ENCODE results near the gene OPN5.

OPN5 gene

DNA sequence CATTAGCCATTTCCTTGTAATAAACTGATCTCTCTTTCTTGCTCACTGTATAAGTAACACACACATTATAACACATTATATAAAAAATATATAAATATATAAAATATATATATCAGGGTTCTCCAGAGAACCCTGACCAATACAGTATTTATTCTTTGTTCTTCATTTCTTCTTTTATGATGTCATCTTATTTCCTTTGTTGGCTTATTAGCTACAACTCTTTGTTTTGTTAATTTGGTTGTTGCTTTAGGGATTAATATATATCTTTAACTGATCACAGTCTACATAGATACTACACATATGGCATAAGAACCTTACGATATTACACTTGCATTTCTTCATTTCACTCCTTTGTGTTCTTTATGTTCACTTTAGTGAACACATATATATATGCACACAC lies 14.7 kb upstream of the OPN5 start:
- TF ChIP-seq TOX (CRISPR knock-in tag; IDR thresholded peaks at IDR 0.05; ENCODE audit: borderline replicate concordance) = no peak
- no peak for TF ChIP-seq ARNTL (CRISPR knock-in tag; IDR thresholded peaks at IDR 0.05; ENCODE audit: borderline replicate concordance, low read depth)
- TF ChIP-seq ZFP30 (CRISPR knock-in tag; IDR thresholded peaks at IDR 0.05) = no peak
- TF ChIP-seq, protein P1, sequence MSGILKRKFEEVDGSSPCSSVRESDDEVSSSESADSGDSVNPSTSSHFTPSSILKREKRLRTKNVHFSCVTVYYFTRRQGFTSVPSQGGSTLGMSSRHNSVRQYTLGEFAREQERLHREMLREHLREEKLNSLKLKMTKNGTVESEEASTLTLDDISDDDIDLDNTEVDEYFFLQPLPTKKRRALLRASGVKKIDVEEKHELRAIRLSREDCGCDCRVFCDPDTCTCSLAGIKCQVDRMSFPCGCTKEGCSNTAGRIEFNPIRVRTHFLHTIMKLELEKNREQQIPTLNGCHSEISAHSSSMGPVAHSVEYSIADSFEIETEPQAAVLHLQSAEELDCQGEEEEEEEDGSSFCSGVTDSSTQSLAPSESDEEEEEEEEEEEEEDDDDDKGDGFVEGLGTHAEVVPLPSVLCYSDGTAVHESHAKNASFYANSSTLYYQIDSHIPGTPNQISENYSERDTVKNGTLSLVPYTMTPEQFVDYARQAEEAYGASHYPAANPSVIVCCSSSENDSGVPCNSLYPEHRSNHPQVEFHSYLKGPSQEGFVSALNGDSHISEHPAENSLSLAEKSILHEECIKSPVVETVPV (CRISPR knock-in tag; IDR thresholded peaks at IDR 0.05) = no peak
- TF ChIP-seq, protein P2, sequence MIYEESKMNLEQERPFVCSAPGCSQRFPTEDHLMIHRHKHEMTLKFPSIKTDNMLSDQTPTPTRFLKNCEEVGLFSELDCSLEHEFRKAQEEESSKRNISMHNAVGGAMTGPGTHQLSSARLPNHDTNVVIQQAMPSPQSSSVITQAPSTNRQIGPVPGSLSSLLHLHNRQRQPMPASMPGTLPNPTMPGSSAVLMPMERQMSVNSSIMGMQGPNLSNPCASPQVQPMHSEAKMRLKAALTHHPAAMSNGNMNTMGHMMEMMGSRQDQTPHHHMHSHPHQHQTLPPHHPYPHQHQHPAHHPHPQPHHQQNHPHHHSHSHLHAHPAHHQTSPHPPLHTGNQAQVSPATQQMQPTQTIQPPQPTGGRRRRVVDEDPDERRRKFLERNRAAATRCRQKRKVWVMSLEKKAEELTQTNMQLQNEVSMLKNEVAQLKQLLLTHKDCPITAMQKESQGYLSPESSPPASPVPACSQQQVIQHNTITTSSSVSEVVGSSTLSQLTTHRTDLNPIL (CRISPR knock-in tag; IDR thresholded peaks at IDR 0.05; ENCODE audit: low read depth) = no peak
- TF ChIP-seq, protein P3, sequence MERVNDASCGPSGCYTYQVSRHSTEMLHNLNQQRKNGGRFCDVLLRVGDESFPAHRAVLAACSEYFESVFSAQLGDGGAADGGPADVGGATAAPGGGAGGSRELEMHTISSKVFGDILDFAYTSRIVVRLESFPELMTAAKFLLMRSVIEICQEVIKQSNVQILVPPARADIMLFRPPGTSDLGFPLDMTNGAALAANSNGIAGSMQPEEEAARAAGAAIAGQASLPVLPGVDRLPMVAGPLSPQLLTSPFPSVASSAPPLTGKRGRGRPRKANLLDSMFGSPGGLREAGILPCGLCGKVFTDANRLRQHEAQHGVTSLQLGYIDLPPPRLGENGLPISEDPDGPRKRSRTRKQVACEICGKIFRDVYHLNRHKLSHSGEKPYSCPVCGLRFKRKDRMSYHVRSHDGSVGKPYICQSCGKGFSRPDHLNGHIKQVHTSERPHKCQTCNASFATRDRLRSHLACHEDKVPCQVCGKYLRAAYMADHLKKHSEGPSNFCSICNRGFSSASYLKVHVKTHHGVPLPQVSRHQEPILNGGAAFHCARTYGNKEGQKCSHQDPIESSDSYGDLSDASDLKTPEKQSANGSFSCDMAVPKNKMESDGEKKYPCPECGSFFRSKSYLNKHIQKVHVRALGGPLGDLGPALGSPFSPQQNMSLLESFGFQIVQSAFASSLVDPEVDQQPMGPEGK (CRISPR knock-in tag; IDR thresholded peaks at IDR 0.05; ENCODE audit: borderline replicate concordance) = no peak
- no peak for TF ChIP-seq ZNF8 (CRISPR knock-in tag; IDR thresholded peaks at IDR 0.05)
- TF ChIP-seq CSDC2 (CRISPR knock-in tag; IDR thresholded peaks at IDR 0.05) = no peak
- ATAC-seq = no peak

DNA sequence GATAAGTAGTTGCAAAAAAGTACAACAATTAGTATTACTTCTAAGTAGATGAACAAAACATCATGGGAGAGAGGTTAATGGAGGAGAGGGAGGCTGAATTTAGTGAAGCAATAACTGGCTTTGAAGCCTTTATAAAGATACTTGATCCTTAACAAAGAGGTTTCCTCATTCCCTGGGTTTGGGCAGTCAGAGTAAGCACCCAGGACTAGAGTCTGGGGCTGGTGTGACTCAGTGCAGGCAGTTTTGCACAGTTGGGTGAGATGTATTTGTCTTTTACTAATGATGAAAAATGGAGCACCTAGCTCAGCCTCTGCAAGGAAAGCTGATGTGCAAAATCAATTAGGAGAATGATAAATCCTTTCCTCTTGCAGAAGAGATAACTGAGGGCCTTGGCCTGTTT lies 11.8 kb upstream of the OPN5 start:
- no peak for ATAC-seq
- TF ChIP-seq PPARA (CRISPR knock-in tag; IDR thresholded peaks at IDR 0.05; ENCODE audit: borderline replicate concordance) (no peak), ZNF565 (CRISPR knock-in tag; conservative IDR thresholded peaks at IDR 0.05; ENCODE audit: low read depth) (no peak), OSR1 (CRISPR knock-in tag; IDR thresholded peaks at IDR 0.05) (no peak), ZNF70 (CRISPR knock-in tag; IDR thresholded peaks at IDR 0.05) (no peak)

DNA sequence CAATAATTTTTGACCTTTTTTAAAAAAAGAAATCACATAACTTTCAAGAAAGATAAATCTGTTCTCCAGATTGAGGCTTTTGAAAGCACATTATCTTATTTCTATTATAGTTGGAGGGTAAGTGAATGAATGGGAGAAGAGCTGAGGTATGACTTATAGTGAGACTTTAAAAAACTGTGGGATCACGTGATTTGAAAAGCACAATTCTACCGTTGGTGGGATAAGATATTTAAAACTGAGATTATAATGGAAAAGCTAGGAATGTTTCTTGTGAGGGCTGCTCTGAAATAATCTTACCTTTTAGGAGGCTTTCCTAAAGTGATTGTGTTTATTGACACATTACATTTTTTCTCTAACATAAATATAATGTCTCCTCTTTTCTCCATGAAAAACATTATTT lies 9.5 kb upstream of the OPN5 start:
- ATAC-seq = no peak
- TF ChIP-seq ZNF8 (CRISPR knock-in tag; IDR thresholded peaks at IDR 0.05) = no peak
- no peak for TF ChIP-seq ZFP3 (CRISPR knock-in tag; IDR thresholded peaks at IDR 0.05)

DNA sequence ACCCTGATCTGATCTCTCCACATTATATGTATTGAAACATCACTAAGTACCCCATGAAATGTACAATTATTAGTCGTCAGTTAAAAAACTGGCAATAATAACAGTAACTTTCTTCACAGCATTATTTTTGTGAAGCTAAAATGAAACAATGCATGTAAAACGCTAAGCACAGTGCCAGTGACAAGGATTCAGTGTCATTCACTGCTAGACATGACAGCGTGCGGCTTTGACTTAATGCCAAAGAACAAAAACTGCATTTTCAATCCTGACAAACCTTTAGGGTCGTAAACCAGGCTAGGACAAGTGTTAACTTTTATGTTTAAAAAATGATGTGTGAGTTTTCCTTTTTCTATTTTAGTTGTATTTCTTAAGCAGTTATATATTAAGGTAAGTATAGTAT lies 8.8 kb upstream of the OPN5 start:
- TF ChIP-seq, protein P2 (CRISPR knock-in tag; IDR thresholded peaks at IDR 0.05; ENCODE audit: low read depth) = no peak
- no peak for ATAC-seq

DNA sequence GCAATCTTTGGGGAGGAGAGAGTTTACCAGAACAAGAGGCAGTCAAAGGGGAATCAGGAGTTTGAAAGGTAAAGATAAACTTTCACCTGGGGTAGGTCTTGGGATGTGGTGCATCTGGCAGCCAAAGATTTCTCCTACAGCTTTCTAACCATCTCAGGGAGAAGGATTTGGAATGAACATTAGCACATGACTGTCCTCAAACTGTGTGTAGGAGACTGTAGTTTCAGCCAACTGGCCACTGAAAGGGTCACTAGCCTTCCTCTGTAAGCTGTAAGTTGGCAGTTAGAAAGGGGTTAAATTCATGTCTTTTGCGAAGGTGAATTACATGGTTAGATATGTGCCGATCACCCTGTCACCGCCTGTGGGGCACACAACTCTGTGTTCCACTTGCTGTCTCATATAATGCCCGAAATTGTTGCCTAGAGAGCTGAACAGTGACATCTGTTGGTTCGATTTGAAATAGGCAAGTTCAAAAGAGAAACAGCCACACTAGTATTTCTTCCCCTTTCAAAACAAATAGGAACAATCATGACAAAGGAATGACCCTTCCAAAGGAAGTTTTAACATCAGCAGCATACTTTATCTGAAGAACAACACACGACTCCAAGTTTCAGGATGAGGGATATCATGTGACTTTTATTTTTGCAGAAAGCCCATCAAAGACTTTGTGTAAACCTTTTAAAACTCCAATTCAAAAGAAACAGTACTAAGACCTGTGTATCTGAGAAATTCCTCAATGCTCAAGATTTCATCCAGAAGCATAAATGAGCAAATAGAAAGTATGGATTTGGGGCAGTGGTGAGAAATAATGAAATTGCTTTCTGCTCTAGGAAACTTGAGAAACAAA lies 1.1 kb upstream of the OPN5 start:
- ATAC-seq = peak; percentile 94

DNA sequence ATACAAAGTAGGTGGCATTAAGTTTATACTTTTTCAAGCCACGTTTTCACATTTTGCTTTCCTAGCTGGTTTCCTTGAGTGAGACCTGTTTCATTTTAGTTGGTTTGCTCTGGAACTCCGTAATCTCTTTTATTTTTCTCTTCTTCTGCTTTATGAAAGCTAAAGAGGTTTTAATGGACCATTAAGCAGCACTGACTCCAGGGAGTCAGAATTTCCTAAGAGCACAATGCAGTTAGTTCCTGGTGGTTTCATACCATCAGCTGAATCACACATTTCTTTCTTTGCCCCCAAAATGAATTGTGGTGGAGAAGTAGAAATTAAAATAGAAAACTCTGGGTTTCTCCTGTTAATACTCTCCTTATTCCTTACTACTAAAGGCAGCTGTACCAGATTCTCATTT lies 3.4 kb downstream of the OPN5 start:
- TF ChIP-seq ZFP3 (CRISPR knock-in tag; IDR thresholded peaks at IDR 0.05) = no peak
- TF ChIP-seq, protein P4, sequence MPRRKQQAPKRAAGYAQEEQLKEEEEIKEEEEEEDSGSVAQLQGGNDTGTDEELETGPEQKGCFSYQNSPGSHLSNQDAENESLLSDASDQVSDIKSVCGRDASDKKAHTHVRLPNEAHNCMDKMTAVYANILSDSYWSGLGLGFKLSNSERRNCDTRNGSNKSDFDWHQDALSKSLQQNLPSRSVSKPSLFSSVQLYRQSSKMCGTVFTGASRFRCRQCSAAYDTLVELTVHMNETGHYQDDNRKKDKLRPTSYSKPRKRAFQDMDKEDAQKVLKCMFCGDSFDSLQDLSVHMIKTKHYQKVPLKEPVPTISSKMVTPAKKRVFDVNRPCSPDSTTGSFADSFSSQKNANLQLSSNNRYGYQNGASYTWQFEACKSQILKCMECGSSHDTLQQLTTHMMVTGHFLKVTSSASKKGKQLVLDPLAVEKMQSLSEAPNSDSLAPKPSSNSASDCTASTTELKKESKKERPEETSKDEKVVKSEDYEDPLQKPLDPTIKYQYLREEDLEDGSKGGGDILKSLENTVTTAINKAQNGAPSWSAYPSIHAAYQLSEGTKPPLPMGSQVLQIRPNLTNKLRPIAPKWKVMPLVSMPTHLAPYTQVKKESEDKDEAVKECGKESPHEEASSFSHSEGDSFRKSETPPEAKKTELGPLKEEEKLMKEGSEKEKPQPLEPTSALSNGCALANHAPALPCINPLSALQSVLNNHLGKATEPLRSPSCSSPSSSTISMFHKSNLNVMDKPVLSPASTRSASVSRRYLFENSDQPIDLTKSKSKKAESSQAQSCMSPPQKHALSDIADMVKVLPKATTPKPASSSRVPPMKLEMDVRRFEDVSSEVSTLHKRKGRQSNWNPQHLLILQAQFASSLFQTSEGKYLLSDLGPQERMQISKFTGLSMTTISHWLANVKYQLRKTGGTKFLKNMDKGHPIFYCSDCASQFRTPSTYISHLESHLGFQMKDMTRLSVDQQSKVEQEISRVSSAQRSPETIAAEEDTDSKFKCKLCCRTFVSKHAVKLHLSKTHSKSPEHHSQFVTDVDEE (CRISPR knock-in tag; IDR thresholded peaks at IDR 0.05) = no peak
- no peak for ATAC-seq

More for the DNA sequence above, 1.1 kb upstream of the OPN5 start:
- TF ChIP-seq RARB (CRISPR knock-in tag; IDR thresholded peaks at IDR 0.05) (no peak), ZNF8 (CRISPR knock-in tag; IDR thresholded peaks at IDR 0.05) (no peak), ISL1 (CRISPR knock-in tag; IDR thresholded peaks at IDR 0.05) (no peak)

Data from SK-N-SH treated with all-trans-retinoic acid at 6 μM for 48 hours (cell line).